GM12878 (cell line): ENCODE results near the gene CXCL6. TPM values are rescaled to one million over a fixed set of nuclear protein-coding genes. Genes with fewer than 3 reads are reported as not detected.

Experiments
- ATAC-seq: fragments of 200-7000 bp; cut with Tn5 transposase; 3 replicates; pipeline ENCODE4 v1.9.1; 2020; ENCODE audit warnings: mild to moderate bottlenecking, moderate library complexity
- BruUV-seq: library from RNA; stranded (reverse); fragments of 400-500 nt; replicated peaks from 2 replicates; lab custom pipeline; 2021; lab: Mats Ljungman, UMichigan
- CTCF ChIA-PET: fragments of 300-600 bp; sonication (Branson Sonifier 250); formaldehyde crosslinking; extraction: SDS; loops from one replicate; lab custom pipeline; 2021; ENCODE audit warnings: inconsistent platforms; lab: Yijun Ruan, JAX
- POLR2A ChIA-PET: fragments of 350-600 bp; formaldehyde crosslinking; extraction: SDS; loops from one replicate; lab custom pipeline; 2021; ENCODE audit warnings: inconsistent platforms; lab: Charles Lee
- RAD21 ChIA-PET: fragments of 300-600 bp; sonication (Branson Sonifier 250); formaldehyde crosslinking; loops from one replicate; lab custom pipeline; 2023; ENCODE audit warnings: antibody characterized with exemption; ENCODE audit not compliant: unreplicated experiment; lab: Charles Lee
- SMC1A ChIA-PET: fragments of 300-600 bp; sonication (Branson Sonifier 250); formaldehyde crosslinking; loops from one replicate; lab custom pipeline; 2023; ENCODE audit not compliant: unreplicated experiment, uncharacterized antibody; lab: Charles Lee
- DNase-seq: peaks from one replicate; pipeline ENCODE4 v3.0.0-alpha.2; 2011; ENCODE audit warnings: low read depth, low spot score
- FAIRE-seq: peaks from 3 replicates; lab custom pipeline; 2011; peaks lifted over from hg19 to GRCh38; lab: Jason Lieb, UNC
- H2AFZ ChIP-seq: 2 replicates; pipeline ENCODE4 v1.6.0; 2011; ENCODE audit warnings: low read depth, low read length, control low read depth; ENCODE audit not compliant: control insufficient read depth
- H3K27ac ChIP-seq: 2 replicates; pipeline ENCODE4 v1.5.1; 2011; ENCODE audit warnings: control low read depth; ENCODE audit not compliant: control insufficient read depth, insufficient read depth
- H3K27me3 ChIP-seq, 2 experiments: replicated peaks in 1 of 2; 2 replicates each; pipeline versions ENCODE4 v1.6.0 to v1.6.1; 2011; ENCODE audit warnings: low read length in 1 of 2; ENCODE audit not compliant: control insufficient read depth in 2 of 2, insufficient read depth in 2 of 2
- H3K36me3 ChIP-seq, 2 experiments: 2 replicates each; pipeline ENCODE4 v1.5.1; 2011; ENCODE audit warnings: low read length in 1 of 2; ENCODE audit not compliant: control insufficient read depth in 2 of 2, insufficient read depth in 2 of 2
- H3K4me1 ChIP-seq: 2 replicates; pipeline ENCODE4 v1.6.1; 2011; ENCODE audit warnings: mild to moderate bottlenecking, low read length, moderate library complexity, mixed read lengths; ENCODE audit not compliant: control insufficient read depth, insufficient read depth
- H3K4me2 ChIP-seq: 2 replicates; pipeline ENCODE4 v1.6.0; 2011; ENCODE audit warnings: control low read depth; ENCODE audit not compliant: control insufficient read depth, insufficient read depth
- H3K4me3 ChIP-seq: fragments of 200-600 bp; sonication (generic); 2 replicates; pipeline ENCODE4 v1.5.1; 2016
- H3K79me2 ChIP-seq: 2 replicates; pipeline ENCODE4 v1.6.0; 2011; ENCODE audit warnings: low read length; ENCODE audit not compliant: control insufficient read depth, insufficient read depth
- H3K9ac ChIP-seq: 2 replicates; pipeline ENCODE4 v1.8.0; 2011; ENCODE audit warnings: low read length, control low read depth, mixed read lengths; ENCODE audit not compliant: control insufficient read depth, insufficient read depth
- H3K9me3 ChIP-seq: replicated peaks from 3 replicates; pipeline ENCODE4 v1.5.1; 2011; ENCODE audit warnings: mild to moderate bottlenecking, low read length; ENCODE audit not compliant: control insufficient read depth, insufficient read depth
- H4K20me1 ChIP-seq: 2 replicates; pipeline ENCODE4 v1.6.0; 2011; ENCODE audit not compliant: control insufficient read depth, insufficient read depth
- CBX5 ChIP-seq: sonication (generic); IDR thresholded peaks from 2 replicates; pipeline ENCODE4 v1.6.1; 2016; ENCODE audit warnings: low read depth, moderate library complexity, mild to moderate bottlenecking, inconsistent platforms
- E4F1 ChIP-seq: fragments of 450-650 bp; IDR thresholded peaks from 2 replicates; pipeline ENCODE4 v1.6.1; 2018; ENCODE audit warnings: borderline replicate concordance, mild to moderate bottlenecking; ENCODE audit not compliant: partially characterized antibody
- ETV6 ChIP-seq, 2 experiments: fragments of 450-650 bp in 1 of 2; IDR thresholded peaks in 1 of 2; conservative IDR thresholded peaks in 1 of 2; 2 replicates each; pipeline ENCODE4 v1.6.1; 2014; ENCODE audit warnings: antibody characterized with exemption in 1 of 2, borderline replicate concordance in 1 of 2, low read depth in 1 of 2, mild to moderate bottlenecking in 1 of 2, moderate library complexity in 1 of 2
- MLLT1 ChIP-seq: fragments of 450-650 bp; IDR thresholded peaks from 2 replicates; pipeline ENCODE4 v1.6.1; 2016; ENCODE audit warnings: mild to moderate bottlenecking
- MXI1 ChIP-seq: fragments of 150-350 bp; IDR thresholded peaks from 2 replicates; pipeline ENCODE4 v1.6.1; 2011; ENCODE audit warnings: low read depth, mild to moderate bottlenecking, inconsistent platforms, low read length, improper control_type of control experiment
- RB1 ChIP-seq: fragments of 450-650 bp; formaldehyde crosslinking; IDR thresholded peaks from 2 replicates; pipeline ENCODE4 v1.6.1; 2017; ENCODE audit warnings: mild to moderate bottlenecking, borderline replicate concordance
- RCOR1 ChIP-seq: conservative IDR thresholded peaks from 2 replicates; pipeline ENCODE4 v1.6.1; 2012; ENCODE audit warnings: low read depth, low read length, improper control_type of control experiment
- SMARCA5 ChIP-seq: fragments of 450-650 bp; IDR thresholded peaks from 2 replicates; pipeline ENCODE4 v1.6.1; 2017; ENCODE audit warnings: mild to moderate bottlenecking
- STAT1 ChIP-seq: fragments of 450-650 bp; conservative IDR thresholded peaks from 2 replicates; pipeline ENCODE4 v1.6.1; 2014; ENCODE audit warnings: antibody characterized with exemption, mild to moderate bottlenecking
- TAF1 ChIP-seq: IDR thresholded peaks from 2 replicates; pipeline ENCODE4 v1.6.1; 2011; ENCODE audit warnings: mild to moderate bottlenecking, low read depth, low read length, borderline replicate concordance
- TCF3 ChIP-seq: IDR thresholded peaks from 2 replicates; pipeline ENCODE4 v1.6.1; 2012; ENCODE audit warnings: low read depth, mild to moderate bottlenecking, low read length, borderline replicate concordance; ENCODE audit not compliant: insufficient read depth
- WGBS: methylation state at CpG from one replicate; pipeline ENCODE4 v1.1.6; 2016; ENCODE audit warnings: low lambda C conversion rate; ENCODE audit not compliant: insufficient replicate concordance, insufficient coverage; ENCODE audit errors: missing lambda C conversion rate; 5-methylcytosine and 5-hydroxymethylcytosine counted together
- in situ Hi-C: fragments of 300-500 bp; cut with MboI; formaldehyde crosslinking; loops from 9 replicates; pipeline ENCODE4 v1.14.3; 2018; ENCODE audit warnings: mixed read lengths
- intact Hi-C: fragments of 100-400 bp; cut with micrococcal nuclease; formaldehyde crosslinking; loops from one replicate; pipeline ENCODE4 v1.14.2; 2022; ENCODE audit not compliant: unreplicated experiment
- polyA plus RNA-seq, 11 experiments: library from polyadenylated mRNA; depleted of rRNA in 4 of 11; unstranded in 6 of 11; stranded (reverse) in 5 of 11; fragments of >200 nt; fragmentation: Nextera tagmentation in 4 of 11; fragmentation: Illumina TruSeq in 1 of 11; extraction: Ambion mirVana in 4 of 11; extraction: Trizol in 1 of 11; gene quantifications; 1 replicate in 1 of 11; 2 replicates in 10 of 11; pipeline versions ENCODE4 v1.2.1 to v1.2.3, GENCODE V29; 2011 to 2016; ENCODE audit warnings: inconsistent platforms in 2 of 11, missing spikeins in 2 of 11, low read depth in 1 of 11
- total RNA-seq, 4 experiments: library from RNA; depleted of rRNA in 3 of 4; stranded (reverse); fragments of >200 nt in 3 of 4; fragmentation: Illumina TruSeq in 1 of 4; extraction: Trizol in 1 of 4; gene quantifications; 2 replicates each; pipeline versions ENCODE4 v1.2.1 to v1.2.3, GENCODE V29; 2013 to 2021

CXCL6 gene
- total and polyA plus RNA-seq, 10 of the 15 experiments (the other 5 are each of a cell fraction or from before 2014, with no cell fraction given) = not detected

GRCh38 chr4:73875401-73875800 is 38.9 kb downstream of the CXCL6 start:
- no peaks in the 10 kb centered on the region for H4K20me1 ChIP-seq
- ChIA-PET SMC1A (interaction anchor here (1.7 kb wide), 1 partner anchor 14 kb away, joined by 3 read pairs; no protein-coding TSS in a partner anchor), CTCF (interaction anchor here (1.0 kb wide), 1 partner anchor 113 kb away, joined by 3 read pairs; no protein-coding TSS in a partner anchor), RAD21 (no interaction called here), POLR2A (no interaction called here)
- peaks cover 0 to 2% of the 10 kb centered on the region in 2 experiments; a peak in 1 of 4 replicates for H3K27me3 ChIP-seq
- WGBS = 0% methylated on average over 1 of the region's 1 CpG
- DNase-seq (no peak), FAIRE-seq (no peak), ATAC-seq (no peak)
- in situ Hi-C loops (no loop called here), intact Hi-C loops (no loop called here)
- no peaks in the 10 kb centered on the region for H3K4me1 ChIP-seq
- H3K4me2 ChIP-seq = no peak overlapping the region
- H3K9me3 ChIP-seq = no peaks in the 10 kb centered on the region
- H3K79me2 ChIP-seq = no peaks in the 10 kb centered on the region
- BruUV-seq = no TSS peak
- TF ChIP-seq ETV6 (conservative IDR thresholded peaks at IDR 0.05 in 1 of 2, IDR thresholded peaks at IDR 0.05 in 1 of 2; ENCODE audit: borderline replicate concordance in 1 of 2, low read depth in 1 of 2) (no peak), TAF1 (no peak), RCOR1 (no peak), STAT1 (no peak), SMARCA5 (no peak), MLLT1 (no peak), RB1 (no peak), MXI1 (no peak), TCF3 (no peak), E4F1 (no peak), CBX5 (no peak)
- H3K9ac ChIP-seq = no peak overlapping the region
- H3K27ac ChIP-seq = no peak overlapping the region
- H3K4me3 ChIP-seq = no peak overlapping the region
- H3K36me3 ChIP-seq = no peaks in the 10 kb centered on the region
- no peak overlapping the region for H2AFZ ChIP-seq
